NCI-H146 treated with DMSO at 0.1 percent for 48 hours (cell line): Measurements from ENCODE around the gene SMIM31.

ENCODE experiments used
- DNase-seq: peaks from one replicate; lab custom pipeline; 2025; ENCODE audit not compliant: unreplicated experiment; lab: John Stamatoyannopoulos, UW

The SMIM31 gene

DNA sequence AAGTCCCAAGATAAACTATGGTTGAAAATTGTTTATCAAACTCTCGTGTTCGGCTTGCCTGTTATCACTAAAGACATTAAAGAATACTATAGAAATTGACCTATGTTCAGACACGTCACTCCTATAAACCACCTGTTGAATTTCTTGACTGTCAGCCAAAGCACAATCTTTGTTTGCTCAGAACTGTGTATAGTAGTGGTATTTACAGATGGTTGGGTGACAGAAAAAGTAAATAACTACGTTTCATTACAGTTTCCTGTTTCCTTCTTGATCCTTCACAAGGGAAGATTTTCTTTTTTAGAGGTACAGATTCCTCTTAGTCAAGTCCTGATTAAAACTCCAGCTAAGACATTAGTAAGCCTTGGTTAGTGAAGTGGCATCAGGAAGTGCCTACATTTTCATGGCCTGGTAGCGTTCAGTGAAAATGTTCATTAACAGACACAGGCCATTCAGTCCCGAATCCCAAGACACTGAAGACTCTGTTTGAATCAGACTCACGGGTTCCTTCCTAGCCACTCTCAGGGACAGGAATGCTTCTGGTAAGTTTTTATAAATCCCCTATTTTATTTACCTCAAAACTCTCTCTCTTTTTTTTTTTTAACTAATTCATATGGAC lies at the start of gene SMIM31:
SMIM31 (plus strand) TSS at position 259 of the 616 bp plus-strand sequence. CDS start 16,313 bp downstream, outside the sequence.
- no peak for DNase-seq

DNA sequence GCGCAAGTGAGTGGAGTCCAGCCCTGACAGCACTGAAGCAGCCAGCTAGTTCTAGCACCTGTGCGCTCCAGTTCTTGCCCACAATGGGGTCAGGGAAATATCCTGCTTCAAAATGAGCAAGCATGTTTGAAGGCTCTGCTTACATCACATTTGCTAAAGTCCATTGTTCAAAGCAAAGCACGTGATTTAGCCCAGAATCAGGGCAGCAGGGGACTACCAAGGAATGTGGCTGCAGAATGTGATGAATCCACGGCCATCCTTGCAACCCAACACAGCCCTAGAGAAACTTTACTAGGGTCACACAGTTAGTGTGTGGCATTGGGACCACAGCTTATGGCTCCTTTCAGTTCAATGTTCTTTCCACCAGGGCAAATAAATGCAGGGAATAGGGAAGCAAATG lies 47.3 kb upstream of the SMIM31 start:
- no peak for DNase-seq

DNA sequence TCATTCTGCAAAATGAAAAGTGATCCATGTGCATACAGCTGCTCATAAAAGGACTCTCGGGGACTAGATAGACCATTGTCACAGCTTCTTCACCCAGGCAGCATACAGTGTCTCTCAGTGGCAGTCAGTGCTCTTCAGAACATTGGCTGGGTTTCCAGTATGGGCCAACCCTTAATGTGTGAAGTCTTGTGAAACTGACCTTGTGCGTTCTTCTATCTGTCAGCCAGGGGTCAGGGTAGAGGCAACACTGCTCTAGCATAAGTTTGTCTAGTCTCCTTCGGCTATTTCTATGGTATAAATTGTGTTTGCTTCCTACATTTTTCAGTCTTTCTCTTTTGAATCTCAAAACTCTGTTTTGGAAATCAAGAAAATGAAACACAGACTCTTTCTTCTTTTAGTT lies 37.0 kb upstream of the SMIM31 start:
- no peak for DNase-seq

DNA sequence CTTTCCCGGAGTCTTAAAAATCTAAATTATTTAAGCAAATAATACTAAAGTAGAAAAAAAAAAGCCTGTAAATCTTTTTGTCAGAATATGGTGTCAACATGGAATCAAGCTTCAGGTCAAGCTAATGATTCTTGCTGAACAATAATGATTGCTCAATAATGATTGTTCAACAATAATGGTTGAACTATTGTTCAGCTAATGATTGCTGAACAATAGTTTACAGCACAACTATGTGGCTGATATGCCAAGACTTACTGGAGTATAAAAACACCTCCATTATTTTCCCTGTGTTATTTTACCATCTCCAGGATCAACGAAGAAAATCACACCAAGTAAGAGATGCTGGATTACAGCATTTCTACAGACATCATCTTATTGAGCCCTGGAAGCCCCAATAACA lies 35.1 kb upstream of the SMIM31 start:
- DNase-seq: no peak

DNA sequence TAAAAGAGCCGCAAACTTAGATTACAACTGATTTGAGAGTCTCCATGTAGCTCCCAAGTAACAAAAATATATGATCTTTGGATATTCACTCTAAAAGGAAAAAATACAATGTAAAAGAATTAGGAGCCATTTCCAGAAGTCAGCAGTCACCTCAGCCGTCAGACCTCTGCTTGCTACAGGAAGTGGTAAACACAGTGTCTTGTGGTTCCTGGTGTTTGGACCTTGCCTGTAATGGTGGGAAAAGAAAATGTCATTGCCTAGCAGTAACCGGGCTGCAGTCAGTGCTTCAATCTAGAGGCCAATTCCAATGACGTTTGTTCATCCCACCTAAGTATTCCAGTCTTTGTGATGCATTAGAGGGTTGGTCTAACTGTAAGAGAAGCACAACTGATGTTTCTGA lies 28.9 kb upstream of the SMIM31 start:
- no peak for DNase-seq

DNA sequence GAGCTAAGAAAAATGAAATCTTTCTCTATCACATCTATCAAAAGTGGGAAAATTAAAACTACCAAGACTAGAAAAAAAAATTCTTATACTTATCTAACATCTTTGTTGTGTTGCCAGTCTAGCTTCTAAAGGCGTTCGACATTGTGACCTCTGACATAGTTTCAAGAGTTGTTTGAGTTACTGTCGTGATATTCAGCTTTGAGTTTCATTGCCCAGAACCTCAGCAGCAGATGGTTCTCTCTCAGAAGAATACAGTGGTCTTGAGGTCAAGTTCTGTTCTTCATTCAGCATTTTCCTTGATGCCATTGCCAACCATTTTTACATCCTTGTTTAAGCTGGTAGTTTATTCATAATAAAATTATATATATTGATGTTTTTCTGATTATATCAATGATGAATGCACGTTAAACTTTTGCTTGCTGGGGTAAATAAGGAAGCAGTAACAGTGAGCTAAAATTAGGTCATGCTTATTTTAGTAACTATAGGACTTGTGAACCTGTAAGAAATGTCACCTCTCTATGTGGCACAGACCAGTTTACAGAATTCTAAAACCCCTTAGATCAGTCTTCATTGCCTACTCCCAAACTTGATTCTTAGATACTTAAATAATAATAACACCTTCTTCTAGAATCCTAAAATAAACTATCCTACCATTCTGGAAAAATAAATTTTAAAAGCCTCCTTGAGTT lies 23.1 kb upstream of the SMIM31 start:
- DNase-seq: no peak

DNA sequence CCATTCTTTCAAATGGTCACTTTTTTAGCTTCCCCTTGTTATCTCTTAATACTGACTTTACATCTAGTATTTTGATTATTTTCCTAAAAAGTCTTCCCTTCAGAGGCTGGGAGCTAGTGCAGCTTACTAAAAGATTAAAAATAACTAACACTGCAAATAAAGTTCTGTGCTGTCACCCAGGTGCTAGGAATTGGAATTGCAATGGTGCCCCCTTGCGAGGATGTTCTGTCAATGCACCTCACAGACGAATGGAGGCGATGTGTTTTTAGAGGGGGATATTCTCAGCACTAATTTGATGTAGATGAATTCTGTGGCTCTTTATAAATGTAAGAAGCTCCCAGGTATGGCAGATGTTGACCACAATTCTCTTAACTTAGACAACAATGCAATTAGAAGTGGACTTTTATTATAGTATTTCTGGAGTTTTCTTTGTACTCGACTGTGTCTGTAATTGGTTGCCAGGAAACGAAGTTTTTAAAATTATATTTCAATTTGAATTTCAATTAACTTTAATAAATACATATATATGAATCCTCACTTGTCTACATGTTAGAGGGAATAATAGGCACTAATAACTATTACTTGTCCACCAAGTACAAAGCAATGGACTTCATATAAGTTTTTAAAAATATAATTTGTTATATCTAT lies 22.0 kb upstream of the SMIM31 start:
- peak; percentile 1 for DNase-seq

DNA sequence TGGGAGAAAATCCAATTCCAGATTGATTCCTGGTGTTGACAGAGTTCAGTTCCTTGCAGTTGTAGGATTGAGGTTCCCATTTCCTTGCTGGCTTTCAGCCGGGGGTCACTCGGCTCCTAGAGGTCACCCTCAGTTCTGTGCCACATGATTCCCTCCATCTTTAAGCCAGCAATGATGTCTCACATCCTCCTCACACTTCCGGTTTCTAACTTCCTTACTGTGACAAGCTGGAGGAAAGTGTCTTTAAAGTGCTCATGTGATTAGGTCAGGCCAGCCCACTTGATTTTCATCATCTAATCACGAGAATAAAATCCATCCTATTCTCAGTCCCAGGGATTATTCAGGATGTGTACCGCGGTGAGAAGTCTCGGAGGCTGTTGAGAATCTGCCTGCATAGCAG lies 19.4 kb upstream of the SMIM31 start:
- DNase-seq: no peak

DNA sequence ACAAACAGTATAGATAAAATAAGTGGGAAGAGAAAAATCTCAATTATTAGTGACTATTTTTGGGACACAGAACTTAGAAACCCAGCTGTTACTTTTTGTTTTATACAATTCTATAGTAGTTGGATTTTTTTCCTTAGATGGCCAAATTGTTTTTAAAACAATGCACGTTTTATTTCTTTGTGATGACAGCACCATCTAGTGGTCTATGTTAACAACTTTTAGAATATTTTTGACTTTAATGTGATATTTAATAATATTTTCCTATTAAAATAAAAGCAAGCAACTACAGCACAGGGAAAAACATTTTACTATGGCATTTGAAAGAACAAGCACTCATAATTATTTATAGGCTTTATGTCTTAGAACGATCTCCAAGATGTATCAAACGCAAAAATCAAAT lies 5.6 kb upstream of the SMIM31 start:
- DNase-seq: no peak

DNA sequence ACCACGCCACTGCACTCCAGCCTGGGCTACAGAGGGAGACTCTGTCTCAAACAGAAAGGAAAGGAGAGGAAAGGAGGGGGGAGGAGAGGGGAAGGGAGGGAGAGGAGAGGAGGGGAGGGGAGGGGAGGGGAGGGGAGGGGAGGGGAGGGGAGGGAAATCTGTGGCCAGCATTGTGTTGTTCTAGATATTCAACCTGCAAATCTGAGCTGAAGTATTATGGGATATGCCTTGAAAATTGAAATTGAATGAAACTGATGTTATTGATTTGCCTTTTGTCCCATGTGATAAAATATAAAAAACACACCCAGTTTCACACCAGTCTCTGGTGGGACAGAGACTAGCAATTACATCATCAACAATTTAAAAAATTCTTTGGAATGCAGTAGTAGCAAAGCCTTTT lies 1.5 kb downstream of the SMIM31 start:
- DNase-seq: no peak

DNA sequence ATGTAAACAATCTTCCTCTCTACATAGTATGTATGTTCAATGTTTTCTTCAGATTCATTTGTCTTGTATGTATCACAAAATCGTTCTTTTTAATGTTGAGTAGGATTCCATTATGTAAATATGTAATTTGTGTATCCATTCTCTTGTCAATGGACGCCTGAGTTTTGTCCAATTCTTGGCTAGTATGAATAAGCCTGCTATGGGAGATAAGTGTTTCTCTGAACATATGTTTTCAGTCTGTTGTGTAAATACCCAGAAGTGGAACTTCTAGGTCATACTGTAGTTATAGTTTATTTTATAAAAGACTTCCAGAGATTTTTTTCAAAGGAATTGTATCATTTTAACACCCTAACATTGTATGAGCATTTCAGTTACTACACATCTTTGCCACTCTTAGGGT lies 2.8 kb downstream of the SMIM31 start:
- no peak for DNase-seq

DNA sequence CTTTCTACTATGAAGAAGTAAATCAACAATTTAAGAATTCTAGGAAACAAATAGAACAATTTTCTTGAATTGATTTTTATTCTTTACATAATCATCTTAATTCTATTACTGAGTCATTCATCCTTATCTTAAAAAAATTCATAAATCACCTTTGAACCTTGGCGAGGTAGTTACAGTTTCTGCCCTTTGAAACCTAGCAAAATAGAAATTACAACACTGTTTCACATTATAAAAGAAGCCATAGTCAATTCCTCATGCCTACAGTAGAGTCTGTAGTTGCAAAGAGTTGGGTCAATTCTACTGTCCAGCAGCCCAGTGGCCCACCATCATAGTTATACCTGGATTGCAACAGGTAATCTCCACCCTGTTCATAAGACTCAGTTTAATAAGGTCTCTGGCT lies 7.3 kb downstream of the SMIM31 start:
- no peak for DNase-seq

DNA sequence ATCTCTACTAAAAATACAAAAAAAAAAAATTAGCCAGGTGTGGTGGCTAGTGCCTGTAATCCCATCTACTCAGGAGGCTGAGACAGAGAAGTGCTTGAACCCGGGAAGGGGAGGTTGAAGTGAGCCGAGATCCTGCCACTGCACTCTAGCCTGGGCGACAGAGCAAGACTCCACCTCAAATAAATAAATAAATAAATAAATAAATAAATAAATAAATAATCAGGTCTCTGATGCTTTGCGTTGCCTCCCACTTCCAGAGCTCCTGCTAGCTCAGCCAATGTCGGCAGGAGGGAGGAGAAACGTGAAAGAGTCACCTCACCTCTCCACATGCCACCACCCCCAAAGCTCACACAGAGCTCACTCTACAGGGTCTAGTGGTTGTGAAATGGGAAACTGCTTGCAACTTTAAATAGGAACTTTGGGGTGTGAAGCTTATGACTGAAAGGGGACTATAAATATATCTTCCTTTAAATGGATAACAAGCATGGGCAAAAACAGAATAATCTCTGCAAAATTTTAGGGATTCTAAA lies 7.9 kb downstream of the SMIM31 start:
- no peak for DNase-seq

DNA sequence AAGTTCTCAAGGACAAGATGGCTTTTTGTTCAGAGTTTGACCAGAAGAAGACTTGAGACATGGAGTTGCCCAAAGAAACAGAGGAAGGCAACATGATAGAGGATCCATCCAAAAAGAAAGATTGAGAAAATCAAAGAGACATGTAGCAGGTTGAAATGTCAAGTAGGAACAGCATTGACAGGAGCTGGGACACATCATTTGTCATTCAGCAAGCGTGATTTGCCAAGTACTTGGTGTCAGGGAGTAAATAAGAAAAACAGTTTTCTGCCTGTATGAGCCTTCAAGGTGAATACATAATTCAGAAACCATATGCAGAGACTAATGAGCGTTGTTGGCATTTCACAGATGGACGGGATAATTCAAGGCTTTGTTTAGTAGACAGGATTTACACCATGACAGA lies 11.2 kb downstream of the SMIM31 start:
- no peak for DNase-seq

DNA sequence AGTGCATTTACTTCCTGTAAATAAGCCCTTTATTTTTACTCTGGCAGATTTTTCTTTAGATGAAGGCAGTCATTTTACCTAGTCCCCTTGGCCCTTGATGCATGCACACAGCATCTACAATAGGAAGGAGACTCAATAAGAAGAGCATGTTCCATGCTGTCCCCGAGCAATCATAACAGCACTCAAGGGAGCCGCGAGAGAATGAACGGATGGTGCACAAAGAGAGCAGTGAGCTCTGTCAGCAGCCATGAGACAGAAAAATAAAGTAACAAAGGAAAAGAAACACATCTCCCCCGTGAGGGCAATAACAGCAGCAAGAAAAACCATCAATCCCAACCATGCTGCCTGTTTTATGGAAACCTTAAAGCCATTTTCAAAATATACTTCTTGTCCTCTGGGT lies 11.9 kb downstream of the SMIM31 start:
- no peak for DNase-seq

DNA sequence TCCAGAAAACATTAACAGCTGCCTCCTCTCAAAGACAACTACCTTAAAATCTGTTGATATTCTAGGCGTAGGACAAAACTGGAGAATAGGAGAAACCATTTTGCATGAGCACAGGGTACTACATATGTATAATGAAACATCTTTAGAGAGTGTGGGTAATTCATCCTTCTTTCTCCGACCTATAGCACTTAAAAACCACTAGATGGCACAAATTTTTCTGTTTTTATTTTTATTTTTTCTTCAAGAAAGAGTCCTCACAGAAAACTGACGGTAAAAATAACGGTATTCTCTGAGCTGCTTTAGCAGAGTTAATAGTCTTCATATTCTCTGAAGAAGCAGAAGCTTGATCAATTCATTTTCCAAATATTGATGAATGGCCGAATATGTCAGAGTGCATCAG lies 14.6 kb downstream of the SMIM31 start:
- no peak for DNase-seq

DNA sequence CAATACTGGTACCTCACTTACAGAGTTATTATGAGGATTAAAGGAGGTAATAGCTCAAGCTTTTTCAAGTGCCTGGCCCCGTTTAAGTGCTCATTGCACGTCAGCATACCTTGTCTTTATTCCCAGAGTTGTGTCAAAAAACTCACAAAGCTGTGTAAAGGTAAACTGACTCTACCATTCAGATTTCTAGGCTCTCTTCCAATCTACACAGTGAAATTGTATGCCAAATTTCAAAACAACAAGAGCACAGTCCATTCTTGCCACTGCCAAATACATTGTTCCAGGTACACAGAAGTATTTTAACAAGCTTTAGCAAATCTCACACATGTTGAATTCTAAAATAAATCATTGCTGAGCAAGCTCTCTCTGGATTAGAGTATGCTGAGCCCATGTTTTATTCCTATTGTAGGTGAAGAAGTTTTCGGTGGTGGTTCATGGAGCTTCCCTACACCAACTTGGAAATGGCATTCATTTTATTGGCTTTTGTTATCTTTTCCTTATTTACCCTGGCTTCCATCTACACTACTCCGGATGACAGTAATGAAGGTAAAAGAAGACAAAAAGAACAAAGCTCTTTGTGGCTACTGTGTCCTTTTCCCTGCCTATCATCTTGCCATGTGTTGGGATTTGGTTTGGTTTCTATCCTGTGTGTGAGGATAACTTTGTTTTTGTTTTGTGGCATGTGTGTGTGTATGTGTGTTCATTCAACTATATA lies 16.2 kb downstream of the SMIM31 start:
- no peak for DNase-seq

DNA sequence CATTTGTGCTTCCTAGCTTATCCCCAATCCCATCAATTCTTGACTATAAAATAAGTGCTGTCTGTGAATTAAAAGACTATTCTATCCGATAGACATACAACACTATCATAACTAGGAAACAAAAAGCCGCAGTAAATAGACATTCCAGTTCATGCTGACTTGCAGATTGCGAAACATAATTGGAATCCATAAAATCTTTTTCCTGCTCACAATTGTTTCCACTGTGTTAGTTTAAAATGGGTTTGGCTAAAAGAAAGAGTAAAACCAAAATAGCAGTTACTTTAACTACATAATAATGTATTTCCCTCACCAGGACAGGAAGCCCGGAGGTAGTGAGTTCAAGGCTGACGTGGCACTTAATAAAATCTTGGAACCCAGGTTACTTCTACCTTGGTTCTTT lies 17.2 kb downstream of the SMIM31 start:
- DNase-seq: no peak

DNA sequence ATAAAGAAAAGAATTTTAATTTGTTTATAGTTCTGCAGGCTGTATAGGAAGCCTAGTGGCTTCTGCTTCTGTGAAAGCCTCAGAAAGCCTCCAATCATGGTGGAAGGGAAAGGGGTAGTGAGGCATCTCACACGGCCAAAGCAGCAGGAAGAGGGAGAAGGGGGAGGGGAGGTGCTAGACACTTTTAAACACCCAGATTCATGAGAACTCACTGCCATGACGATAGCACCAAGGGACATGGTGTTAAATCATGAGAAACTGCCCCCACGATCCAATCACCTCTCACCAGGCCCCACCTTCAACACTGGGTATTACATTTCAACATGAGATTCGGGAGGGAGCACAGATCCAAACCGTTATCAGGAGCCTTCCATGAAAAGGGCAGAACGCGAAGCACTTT lies 18.1 kb downstream of the SMIM31 start:
- no peak for DNase-seq

DNA sequence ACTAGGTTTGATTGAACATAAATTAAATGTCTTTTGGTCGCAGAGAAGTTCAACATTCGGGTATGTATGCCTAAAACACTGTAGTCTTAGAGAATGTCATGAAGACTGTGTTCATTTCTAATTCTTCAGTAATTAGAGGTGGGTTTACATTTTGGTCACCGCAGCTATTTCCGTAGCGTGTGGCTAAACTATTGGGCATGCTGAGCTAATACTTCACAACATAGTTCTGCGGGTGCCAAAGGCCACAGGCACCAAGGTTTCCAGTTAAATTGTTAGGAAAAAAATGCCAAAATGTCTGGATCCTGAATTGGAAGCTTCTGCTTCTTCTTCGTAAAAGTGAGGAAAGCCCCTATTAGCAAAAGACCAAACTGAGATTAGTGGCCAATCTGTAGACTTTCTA lies 25.1 kb downstream of the SMIM31 start:
- no peak for DNase-seq

DNA sequence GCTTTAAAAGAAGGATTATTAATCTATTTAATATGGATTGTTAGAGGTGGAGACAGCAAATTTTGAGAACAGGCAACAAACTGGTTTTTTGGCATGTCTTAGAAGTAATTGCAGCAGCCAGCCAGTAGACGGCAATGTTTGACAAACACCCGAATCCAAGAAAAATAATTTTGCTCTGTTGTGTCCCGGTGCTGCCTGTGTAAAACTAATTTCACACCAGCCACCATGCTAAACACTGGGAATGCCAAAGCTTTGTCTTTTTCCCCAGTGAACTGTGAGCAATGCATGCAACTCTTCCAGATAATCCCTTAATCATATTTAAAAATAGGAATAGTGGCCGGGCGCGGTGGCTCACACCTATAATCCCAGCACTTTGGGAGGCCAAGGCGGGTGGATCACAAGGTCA lies 25.9 kb downstream of the SMIM31 start:
- DNase-seq: no peak

DNA sequence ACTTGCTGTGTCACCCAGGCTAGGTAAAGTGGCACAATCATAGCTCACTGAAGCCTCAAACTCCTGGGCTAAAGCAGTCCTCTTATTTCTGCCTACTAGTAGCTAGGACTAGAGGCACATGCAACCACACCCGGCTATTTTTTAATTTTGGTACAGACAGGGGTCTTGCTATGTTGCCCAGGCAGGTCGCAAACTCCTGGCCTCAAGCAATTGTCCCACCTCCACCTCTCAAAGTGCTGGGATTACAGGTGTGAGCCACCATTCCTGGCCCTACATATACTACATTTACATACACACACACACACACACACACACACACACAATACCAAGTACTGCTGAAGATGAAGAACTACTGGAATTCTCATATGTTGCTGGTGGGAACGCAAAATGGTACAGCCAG lies 26.9 kb downstream of the SMIM31 start:
- no peak for DNase-seq
